ENCODE measurements around the gene LIPK.
"Not testable (repeated sequence)": the region's sequence is repeated elsewhere in the genome, so short reads cannot be mapped to it uniquely, and the experiment has no call there.

Gene LIPK

DNA sequence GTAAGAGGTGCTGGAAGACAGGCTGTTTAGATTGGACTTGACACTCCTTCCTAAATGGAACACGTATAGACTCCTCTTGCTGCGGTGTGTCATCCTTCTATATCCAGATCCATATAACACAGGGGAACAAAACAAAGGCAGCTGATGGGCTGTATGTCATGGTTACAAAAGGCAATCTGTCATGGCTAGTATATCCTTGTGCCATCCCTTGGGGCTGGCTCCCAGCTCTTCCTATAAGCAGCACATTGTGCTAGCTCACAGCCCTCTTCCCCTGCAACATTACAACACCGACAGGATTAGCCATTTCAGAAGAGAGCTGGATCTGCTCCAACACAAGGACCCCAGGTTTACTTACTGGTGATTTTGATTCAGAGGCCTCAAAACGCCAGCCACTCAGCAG, 15.3 kb downstream of the LIPK start:
- DNase-seq (ENCODE audit: low spot score): no peak

DNA sequence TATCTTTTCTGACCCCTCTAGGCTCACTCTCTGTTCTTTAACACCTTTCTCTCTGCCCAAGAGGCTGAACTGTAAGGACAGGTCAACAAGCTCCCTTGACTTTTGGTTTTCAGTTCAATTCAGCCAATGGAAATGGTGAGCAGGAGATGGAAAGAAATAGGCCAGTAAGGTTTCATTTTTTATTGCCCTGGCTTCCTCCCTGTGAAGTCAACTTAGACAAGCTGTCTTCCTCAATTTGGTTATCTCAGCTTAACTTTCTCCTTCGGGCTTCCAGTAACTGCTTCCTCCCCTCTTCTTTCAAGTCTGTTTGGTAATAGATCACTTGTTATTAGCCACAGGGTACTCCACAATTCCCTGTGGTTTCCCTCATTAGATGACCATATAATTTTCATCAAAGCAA, 19.7 kb downstream of the LIPK start:
- DNase-seq (ENCODE audit: low spot score): no peak

DNA sequence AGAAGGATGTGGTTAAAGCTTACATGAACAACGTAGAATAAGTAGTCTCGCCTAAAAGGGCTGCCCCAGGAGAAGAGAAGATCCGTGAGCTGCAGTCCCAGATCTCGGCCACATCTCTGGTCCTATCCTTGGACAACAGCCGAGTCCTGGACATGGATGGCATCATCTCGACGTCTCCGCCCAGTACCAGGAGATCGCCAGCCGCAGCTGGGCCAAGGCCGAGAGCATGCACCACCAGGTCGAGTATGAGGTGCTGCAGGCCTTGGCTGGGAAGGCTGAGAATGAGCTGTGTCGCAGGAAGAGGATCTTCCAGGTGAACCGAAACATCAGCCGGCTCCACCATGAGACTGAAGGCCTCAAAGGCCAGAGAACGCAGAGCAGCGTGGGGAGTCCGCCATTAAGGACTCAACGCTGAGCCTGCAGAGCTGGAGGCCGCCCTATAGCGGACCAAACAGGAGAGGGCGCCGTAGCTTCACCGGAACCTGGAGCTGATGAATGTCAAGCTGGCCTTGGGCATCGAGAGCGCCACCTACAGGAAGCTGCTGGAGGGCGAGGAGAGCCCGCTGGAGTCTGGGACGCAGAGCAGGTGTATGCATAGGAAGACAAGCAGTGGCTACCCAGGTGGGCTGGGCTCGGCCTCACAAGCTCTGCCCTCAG, 22.2 kb downstream of the LIPK start:
- peak; percentile 40 for DNase-seq (ENCODE audit: low spot score)

DNA sequence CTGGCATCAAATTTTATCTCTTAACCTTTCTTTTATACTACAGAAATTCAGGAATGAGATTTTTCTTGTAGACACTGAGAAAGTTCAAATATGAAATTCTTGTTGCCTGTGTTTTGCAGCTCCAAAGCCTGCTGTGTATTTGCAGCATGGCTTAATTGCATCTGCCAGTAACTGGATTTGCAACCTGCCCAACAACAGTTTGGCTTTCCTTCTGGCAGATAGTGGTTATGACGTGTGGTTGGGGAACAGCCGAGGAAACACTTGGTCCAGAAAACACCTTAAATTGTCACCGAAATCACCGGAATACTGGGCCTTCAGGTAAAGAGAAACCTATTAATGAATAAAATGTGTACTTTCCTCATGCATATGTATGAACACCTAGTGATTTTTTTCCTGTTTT, 24.8 kb downstream of the LIPK start:
- DNase-seq (ENCODE audit: low spot score): no peak

DNA sequence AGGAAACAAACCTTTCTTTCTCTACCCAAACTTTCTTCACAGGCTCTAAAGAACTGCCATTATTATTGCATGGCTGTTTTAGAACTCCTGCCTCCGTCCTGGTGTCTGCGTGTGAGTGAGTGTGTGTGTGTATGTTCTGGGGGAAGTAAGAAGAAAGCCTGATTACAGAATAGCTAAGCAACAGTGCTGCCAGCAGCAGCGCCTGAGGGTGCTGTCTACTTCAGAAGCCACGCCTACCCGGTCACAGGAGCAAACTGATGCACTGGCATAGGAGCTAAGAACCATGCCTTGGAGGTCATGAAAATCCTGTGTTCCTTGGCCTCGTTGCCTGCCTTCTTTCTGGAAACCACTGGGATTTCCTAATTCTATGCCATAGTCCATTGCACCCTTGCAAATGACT, 25.2 kb downstream of the LIPK start:
- no peak for DNase-seq (ENCODE audit: low spot score)

DNA sequence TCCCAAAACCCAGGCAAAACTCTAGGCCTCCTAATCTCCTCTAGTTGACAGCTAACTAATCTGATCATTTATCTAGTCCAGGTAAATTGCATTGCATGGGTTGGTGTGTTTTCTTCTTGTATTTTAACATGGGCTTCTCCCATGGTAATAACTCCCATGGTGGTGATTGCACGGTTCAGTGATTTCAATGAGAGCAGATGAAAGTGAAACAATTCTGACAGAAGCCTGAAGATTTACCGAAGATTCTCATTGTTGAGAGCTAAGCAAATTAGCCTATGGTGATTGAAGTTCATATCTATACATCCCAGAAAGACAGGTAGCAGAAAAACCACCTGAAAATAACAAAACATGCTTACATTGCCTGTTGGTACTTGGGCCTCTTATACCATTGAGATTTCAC, 27.2 kb downstream of the LIPK start:
- DNase-seq (ENCODE audit: low spot score): no peak

DNA sequence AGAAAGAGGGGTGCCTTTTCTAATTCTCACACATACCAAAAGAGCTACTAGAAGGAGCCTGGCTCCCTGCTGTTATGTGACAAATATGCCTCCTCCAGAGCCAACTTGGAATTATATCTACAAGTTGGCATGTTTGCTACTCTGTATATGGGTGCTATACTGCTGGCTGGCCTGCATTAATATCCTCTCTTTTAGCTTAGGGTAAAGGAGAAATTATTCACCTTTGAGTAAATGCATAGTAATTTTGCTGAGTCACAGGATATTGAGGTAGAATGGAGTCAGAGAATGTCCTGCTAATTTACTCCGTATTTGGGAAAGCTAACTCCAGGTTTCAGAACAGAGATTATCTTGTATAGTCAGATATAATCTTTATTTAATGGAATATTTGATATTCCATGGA, 29.6 kb downstream of the LIPK start:
- DNase-seq (ENCODE audit: low spot score): no peak

DNA sequence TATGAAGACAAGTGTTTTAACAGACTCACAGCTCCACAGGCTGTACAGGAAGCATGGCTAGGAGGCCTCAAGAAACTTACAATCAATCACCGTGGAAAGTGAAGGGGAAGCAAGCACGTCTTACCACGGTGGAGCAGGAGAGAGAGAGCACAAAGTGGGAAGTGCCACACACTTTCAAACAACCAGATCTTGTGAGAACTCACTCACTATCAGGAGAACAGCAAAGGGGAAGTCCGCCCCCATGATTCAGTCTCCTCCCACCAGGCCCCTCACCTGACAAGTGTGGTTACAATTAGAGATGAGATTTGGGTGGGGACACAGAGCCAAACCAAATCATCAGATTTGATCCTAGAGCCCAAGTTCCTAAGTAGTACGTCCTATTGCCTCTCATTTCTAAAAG, 35.9 kb downstream of the LIPK start:
- DNase-seq (ENCODE audit: low spot score): not testable (repeated sequence)

DNA sequence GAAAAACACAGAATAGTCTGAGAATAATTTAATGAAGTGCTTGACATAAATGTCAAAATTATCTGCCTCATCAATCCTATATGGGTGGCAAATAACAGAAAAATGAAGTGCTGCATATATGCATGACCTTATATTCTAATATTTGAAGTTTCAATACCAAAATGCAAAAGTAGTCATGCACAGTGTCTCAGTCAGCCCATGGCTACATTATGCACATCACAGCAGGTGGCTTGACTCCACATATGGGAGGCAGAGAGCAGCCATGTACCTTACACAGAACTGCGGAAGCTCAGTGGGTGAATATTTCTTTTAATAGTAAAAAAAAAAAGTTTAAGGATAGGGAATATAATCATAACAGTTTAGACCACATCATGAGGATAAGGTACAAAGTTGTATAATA, 36.4 kb downstream of the LIPK start:
- DNase-seq (ENCODE audit: low spot score): no peak

DNA sequence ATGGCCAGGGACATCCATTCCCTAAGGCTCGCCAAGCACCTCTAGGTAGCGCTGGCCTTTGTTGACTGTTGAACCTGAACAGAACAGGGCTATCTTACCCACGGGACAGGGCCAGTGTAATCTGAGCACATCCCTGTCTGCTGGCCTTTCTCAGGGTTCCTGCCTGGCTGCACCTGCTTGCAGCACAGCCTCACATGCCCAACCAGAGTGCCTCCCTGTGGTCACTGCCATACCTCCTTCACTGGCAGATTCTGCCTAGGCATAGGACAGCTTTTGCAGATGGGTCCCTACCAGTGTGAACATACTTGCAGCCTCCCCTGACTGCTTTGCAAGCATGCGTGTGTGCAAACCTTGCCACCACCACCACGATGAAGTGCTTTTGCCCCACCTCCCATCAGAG, 38.0 kb downstream of the LIPK start:
- DNase-seq (ENCODE audit: low spot score): no peak

DNA sequence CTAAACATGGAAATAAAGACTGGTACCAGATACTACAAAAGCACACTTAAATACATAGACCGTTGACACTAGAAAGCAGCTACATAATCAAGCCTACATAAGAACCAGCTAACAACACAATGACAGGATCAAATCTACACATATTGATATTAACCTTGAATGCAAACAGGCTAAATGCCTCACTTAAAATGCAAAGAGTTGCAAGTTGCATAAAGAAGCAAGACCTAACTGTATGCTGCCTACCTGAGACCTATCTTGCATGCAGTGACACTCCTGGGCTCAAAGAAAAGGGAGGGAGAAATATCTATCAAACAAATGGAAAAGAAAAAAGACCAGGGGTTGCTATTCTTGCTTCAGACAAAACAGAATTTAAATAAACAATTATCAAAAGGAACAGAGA, 39.6 kb downstream of the LIPK start:
- no peak for DNase-seq (ENCODE audit: low spot score)

DNA sequence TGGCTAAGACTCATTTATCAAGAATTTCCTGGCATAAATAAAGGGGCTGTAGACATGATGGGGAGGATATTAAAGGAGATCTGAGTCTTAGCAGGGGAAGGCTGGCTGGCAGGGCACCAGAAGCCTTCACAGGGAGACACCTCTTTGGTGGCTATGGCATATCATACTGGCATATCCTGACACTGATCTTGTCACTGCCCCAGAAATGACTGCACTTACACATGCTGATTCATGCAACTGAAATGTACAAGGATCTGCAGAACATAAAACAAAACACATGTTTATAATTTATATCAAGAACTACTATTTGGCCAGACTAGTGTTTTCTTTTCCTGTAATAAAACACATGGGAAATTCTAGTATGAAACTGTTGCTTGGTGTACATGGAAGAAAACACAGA, 48.2 kb downstream of the LIPK start:
- DNase-seq (ENCODE audit: low spot score): no peak

DNA sequence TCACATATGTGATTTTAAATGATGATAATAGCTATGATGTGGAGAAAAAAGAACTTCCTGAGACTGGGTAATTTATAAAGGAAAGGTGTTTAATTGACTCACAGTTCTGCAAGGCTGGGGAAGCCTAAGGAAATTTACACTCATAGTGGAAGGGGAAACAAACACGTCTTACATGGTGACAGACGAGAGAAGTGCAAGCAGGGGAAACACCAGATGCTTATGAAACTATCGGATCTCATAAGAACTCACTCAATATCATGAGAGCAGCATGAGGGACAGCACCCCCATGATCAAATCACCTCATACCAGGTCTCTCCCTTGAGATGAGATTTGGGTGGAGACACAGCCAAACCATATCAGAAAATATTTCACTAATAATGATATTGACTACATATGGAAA, 49.7 kb downstream of the LIPK start:
- no peak for DNase-seq (ENCODE audit: low spot score)

DNA sequence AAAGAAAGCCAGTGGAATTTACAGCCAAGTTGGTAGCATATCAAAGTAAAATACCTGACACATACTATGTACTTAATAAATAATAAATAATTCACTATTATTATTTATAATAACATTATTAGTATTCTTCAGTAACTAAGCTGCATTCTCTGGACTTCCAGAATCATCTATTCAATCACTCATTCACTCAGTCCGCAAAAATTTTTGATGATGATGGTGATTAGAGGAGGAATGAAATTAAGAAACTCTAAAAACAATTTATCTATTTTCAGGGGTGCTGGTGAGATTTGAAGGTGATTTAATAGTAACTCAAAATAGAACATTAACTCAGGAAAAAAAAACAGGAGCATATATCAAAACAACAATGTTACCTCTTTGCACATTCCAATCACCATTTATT, 50.6 kb downstream of the LIPK start:
- DNase-seq (ENCODE audit: low spot score): no peak

DNA sequence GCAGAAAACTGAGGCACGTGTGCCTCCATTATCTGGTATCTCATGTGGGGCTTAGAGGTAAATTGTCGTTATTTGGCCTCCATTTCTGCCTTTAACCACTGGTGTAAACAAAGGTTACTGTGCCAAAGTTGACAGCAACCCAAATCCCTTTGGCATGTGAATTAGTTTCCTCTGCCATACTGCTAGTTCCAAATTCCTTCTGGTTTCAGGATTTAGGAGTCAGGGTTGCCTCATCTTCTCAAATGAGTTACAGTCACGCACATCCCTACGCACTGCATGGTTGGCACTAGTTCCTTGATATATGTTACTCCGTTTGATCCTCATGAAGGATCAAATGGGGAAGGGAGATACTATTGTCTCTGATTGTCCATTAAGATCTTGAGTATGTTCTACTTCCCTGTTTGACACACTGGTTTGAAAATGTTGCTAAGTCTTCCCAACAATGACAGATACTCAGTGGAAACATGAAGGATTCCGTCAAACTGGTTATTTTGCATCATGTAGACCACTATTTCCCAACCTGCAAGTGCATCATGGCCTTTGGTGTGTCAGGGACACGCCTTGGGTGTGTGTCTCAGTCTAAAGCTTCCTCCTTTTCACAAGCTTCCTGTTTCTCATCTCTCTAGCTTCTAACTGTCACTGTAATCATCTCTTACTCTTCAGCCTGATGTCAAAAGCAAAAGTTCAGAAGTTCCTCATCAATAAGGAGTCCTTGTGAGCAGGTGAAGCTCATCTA, 53.5 kb downstream of the LIPK start, which contains the start of gene LIPN:
LIPN (plus strand) TSS at position 655 of the 736 bp plus-strand sequence. CDS start 1,386 bp downstream, outside the sequence.
- DNase-seq (ENCODE audit: low spot score): no peak

DNA sequence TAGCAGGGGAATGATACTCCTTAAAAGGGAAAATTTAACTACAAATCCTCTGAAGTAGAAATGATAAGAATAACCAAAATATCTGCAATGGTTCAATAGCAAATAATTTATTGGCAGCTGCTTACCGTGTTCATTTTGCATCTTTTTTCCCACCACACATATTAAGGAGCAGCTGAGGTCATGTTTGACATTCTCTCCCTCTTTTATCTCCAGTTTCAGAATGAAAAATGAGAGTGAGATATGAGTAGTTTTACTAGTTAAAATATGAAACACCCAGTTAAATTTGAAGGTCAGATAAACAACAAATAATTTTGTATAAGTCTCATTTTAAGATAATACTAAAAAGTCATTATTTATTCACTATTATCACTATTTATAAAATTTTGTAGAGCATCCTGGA, 56.9 kb downstream of the LIPK start:
- DNase-seq (ENCODE audit: low spot score): no peak

DNA sequence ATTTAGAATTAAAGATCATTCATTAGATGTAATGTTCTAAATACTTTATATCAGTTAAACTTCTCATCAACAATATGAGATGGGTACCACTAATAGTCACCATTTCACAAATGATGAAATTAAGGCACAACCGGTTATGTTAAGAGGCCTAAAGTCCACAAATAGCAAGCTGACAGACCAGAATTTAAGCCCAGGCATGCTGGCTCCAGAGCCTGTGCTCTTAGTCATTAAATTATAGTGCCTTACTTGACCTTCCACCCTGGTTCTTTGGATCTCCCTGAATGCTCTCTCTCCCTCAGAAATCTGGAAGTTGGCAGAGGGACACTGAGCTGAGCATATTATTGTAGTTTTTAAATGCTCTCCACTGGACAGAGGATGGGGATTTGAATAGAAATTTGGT, 57.4 kb downstream of the LIPK start:
- no peak for DNase-seq (ENCODE audit: low spot score)

DNA sequence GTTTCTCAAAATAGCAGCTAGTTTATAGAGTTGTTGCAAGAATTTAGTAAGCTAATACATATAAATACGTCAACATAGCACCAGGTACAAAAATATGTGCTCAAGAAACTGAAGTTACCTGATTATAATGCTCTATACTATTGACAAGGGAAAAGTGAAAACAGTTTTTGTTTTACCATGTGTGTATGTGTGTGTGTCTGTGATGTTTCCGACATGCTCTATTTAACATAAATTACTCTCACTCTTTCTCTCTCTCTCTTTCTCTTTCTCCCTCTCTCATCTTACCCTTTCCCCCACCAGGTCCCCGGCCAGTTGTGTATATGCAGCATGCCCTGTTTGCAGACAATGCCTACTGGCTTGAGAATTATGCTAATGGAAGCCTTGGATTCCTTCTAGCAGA, 58.1 kb downstream of the LIPK start:
- no peak for DNase-seq (ENCODE audit: low spot score)

DNA sequence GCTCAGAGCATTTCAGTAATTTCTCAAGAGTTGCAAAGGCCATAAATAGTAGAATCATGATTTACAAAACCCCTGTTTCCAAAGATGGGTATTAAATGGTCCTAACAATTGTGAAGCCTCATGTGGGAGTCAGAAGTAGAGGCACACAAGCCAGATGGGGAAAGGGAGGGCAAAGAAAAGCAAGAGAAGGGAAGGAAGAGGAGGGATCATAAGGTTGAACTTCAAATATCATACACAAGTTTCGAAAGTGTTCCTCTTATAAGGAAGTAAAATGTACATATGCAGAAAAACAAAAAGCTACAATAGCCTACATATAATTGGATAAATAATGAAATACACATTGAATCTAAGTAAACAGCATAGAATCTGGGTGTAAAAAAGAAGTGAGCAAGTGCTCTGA, 59.8 kb downstream of the LIPK start:
- no peak for DNase-seq (ENCODE audit: low spot score)

DNA sequence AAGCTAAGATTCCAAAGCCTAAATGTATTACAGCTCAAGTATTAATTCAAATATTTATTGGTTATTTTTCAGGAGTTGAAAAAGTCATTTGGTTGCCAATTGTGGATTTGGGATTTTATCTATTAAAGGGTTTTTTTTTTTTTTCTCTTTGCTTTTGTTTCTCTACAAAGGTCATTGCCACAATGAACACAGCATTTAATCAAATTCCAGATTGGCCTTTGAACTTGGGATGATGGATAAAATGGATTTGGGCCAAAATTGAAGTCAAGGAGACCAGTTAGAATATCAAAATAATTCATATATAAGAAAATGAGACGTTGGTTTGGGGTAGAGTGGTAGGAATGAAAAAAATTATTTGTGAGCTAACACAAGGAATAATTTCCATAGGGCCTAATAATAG, 63.3 kb downstream of the LIPK start:
- no peak for DNase-seq (ENCODE audit: low spot score)

DNA sequence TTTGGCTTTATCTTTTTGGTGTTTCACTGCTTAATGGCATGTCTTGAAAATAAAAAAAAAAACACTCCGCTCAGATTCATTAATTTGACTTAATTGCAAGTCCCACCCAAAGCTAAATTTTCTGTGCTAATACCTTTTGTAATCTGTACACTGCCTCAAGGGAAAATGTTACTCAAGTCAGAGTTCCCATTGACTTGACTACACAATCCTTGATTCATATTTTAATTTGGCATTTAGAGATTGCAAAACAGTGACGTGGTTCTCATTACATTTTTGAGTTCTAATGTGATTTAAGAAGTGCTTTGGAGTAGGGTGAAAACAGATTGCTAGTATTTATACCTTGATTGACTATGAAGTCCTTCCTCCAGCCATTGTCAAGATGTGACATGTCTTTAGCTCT, 75.2 kb downstream of the LIPK start:
- DNase-seq (ENCODE audit: low spot score): no peak

DNA sequence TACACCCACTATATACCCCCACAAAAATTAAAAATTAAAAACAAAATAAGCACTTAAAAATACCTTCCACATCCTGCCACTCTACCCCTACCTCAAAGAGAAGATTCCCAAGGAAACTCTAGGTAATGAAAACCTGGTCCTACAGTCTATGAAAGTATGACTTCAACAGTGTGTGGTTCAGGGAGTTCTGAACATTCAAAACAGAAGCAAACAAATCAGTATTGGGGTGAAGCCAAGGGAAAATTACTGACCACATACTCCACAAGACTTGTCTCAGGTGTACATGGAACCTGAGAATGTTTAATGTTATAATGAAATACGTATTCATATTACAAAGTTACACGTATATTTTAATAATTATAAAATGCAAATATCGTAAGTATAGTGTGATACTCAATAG, 76.2 kb downstream of the LIPK start:
- DNase-seq (ENCODE audit: low spot score): no peak

DNA sequence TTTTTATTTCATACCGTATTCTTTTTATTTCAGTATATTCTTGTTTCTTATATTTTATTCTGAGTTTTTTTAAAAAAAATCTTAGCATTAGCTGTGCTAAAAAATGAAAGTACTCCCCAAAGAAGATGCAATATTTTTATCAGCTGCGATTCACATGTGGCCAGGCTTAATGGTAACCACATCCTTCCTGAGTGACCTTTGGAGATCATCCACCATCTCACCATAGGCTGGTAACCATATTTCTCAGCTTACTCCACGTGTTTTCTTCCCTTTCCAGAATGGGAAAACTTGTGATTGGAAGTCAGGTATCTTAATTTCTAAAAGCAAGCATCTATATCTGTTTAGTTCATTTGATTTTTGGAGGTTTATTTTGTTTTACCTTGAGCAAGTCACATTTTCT, 77.7 kb downstream of the LIPK start:
- DNase-seq (ENCODE audit: low spot score): no peak

All from HuH-7 (cell line).